GM12878 (cell line): Measurements from ENCODE around the gene SLC35F6. TPM values are rescaled to one million over a fixed set of nuclear protein-coding genes. Genes with fewer than 3 reads are reported as not detected.

ENCODE experiments used
- ASH2L ChIP-seq: fragments of 300-600, 200-600 bp; sonication (generic); IDR thresholded peaks from 2 replicates; pipeline ENCODE4 v1.6.1; 2017; ENCODE audit warnings: low read depth, mild to moderate bottlenecking, borderline replicate concordance
- BCL11A ChIP-seq: IDR thresholded peaks from 2 replicates; pipeline ENCODE4 v1.6.1; 2011; ENCODE audit warnings: low read depth, low read length
- BHLHE40 ChIP-seq, 2 experiments: fragments of 450-650 bp in 1 of 2; IDR thresholded peaks; 2 replicates each; pipeline ENCODE4 v1.6.1; 2011 to 2017; ENCODE audit warnings: low read depth in 2 of 2, borderline replicate concordance in 1 of 2, improper control_type of control experiment in 1 of 2, low read length in 1 of 2, mild to moderate bottlenecking in 1 of 2
- BRCA1 ChIP-seq: IDR thresholded peaks from 2 replicates; pipeline ENCODE4 v1.6.1; 2011; ENCODE audit warnings: low read depth, low read length, improper control_type of control experiment
- CHD2 ChIP-seq: IDR thresholded peaks from 2 replicates; pipeline ENCODE4 v1.6.1; 2011; ENCODE audit warnings: low read depth, low read length, improper control_type of control experiment, borderline replicate concordance
- CREM ChIP-seq: IDR thresholded peaks from 2 replicates; pipeline ENCODE4 v1.6.1; 2014; ENCODE audit warnings: antibody characterized with exemption, low read depth
- EGR1 ChIP-seq, 2 experiments: IDR thresholded peaks; 1 replicate in 1 of 2; 2 replicates in 1 of 2; pipeline ENCODE4 v1.6.1; 2011 to 2012; ENCODE audit warnings: low read depth in 2 of 2, low read length in 2 of 2, borderline replicate concordance in 1 of 2, mild to moderate bottlenecking in 1 of 2, moderate library complexity in 1 of 2
- EP300 ChIP-seq, 2 experiments: fragments of 150-350 bp in 1 of 2; IDR thresholded peaks; 2 replicates each; pipeline ENCODE4 v1.6.1; 2011 to 2012; ENCODE audit warnings: low read depth in 2 of 2, low read length in 2 of 2, borderline replicate concordance in 1 of 2, improper control_type of control experiment in 1 of 2, inconsistent platforms in 1 of 2; ENCODE audit not compliant: control insufficient read depth in 1 of 2
- GATAD2B ChIP-seq: fragments of 450-650 bp; conservative IDR thresholded peaks from 2 replicates; pipeline ENCODE4 v1.6.1; 2017; ENCODE audit warnings: low read depth, mild to moderate bottlenecking, moderate library complexity
- HCFC1 ChIP-seq: fragments of 150-350 bp; IDR thresholded peaks from 2 replicates; pipeline ENCODE4 v1.6.1; 2014; ENCODE audit warnings: low read length
- HSF1 ChIP-seq: fragments of 150-350 bp; IDR thresholded peaks from 2 replicates; pipeline ENCODE4 v1.6.1; 2014; ENCODE audit warnings: mild to moderate bottlenecking, low read depth, low read length
- IKZF1 ChIP-seq: fragments of 450-650 bp; conservative IDR thresholded peaks from 2 replicates; pipeline ENCODE4 v1.6.1; 2017; ENCODE audit warnings: antibody characterized with exemption, mild to moderate bottlenecking
- MXI1 ChIP-seq: fragments of 150-350 bp; IDR thresholded peaks from 2 replicates; pipeline ENCODE4 v1.6.1; 2011; ENCODE audit warnings: low read depth, mild to moderate bottlenecking, inconsistent platforms, low read length, improper control_type of control experiment
- MYC ChIP-seq: IDR thresholded peaks from 2 replicates; pipeline ENCODE4 v1.6.1; 2011; ENCODE audit warnings: mild to moderate bottlenecking, low read length, moderate library complexity, inconsistent platforms; ENCODE audit not compliant: insufficient read depth, insufficient replicate concordance, insufficient read length, severe bottlenecking
- NFYA ChIP-seq: IDR thresholded peaks from 2 replicates; pipeline ENCODE4 v1.6.1; 2011; ENCODE audit warnings: low read depth, mild to moderate bottlenecking, low read length, improper control_type of control experiment, borderline replicate concordance
- NR2F1 ChIP-seq: fragments of 450-650 bp; conservative IDR thresholded peaks from 2 replicates; pipeline ENCODE4 v1.6.1; 2017; ENCODE audit warnings: mild to moderate bottlenecking
- NRF1 ChIP-seq: conservative IDR thresholded peaks from 2 replicates; pipeline ENCODE4 v1.6.1; 2011; ENCODE audit warnings: mild to moderate bottlenecking, low read depth, low read length, improper control_type of control experiment
- POLR2AphosphoS5 ChIP-seq: IDR thresholded peaks from 2 replicates; pipeline ENCODE4 v1.6.1; 2011; ENCODE audit warnings: mild to moderate bottlenecking, low read length, inconsistent platforms
- STAT1 ChIP-seq: fragments of 450-650 bp; conservative IDR thresholded peaks from 2 replicates; pipeline ENCODE4 v1.6.1; 2014; ENCODE audit warnings: antibody characterized with exemption, mild to moderate bottlenecking
- SUPT20H ChIP-seq: IDR thresholded peaks from 2 replicates; pipeline ENCODE4 v1.6.1; 2011; ENCODE audit warnings: low read depth, mild to moderate bottlenecking, low read length, moderate library complexity, borderline replicate concordance; ENCODE audit not compliant: control insufficient read depth
- TCF7 ChIP-seq: IDR thresholded peaks from 2 replicates; pipeline ENCODE4 v1.6.1; 2014; ENCODE audit warnings: antibody characterized with exemption, borderline replicate concordance
- WRNIP1 ChIP-seq: IDR thresholded peaks from 2 replicates; pipeline ENCODE4 v1.6.1; 2011; ENCODE audit warnings: low read depth, low read length, improper control_type of control experiment, borderline replicate concordance
- ZBED1 ChIP-seq: IDR thresholded peaks from 2 replicates; pipeline ENCODE4 v1.6.1; 2016; ENCODE audit warnings: borderline replicate concordance
- ZNF217 ChIP-seq: fragments of 450-650 bp; IDR thresholded peaks from 2 replicates; pipeline ENCODE4 v1.6.1; 2017; ENCODE audit warnings: antibody characterized with exemption, mild to moderate bottlenecking
- polyA plus RNA-seq, 11 experiments: library from polyadenylated mRNA; depleted of rRNA in 4 of 11; unstranded in 6 of 11; stranded (reverse) in 5 of 11; fragments of >200 nt; fragmentation: Nextera tagmentation in 4 of 11; fragmentation: Illumina TruSeq in 1 of 11; extraction: Ambion mirVana in 4 of 11; extraction: Trizol in 1 of 11; gene quantifications; 1 replicate in 1 of 11; 2 replicates in 10 of 11; pipeline versions ENCODE4 v1.2.1 to v1.2.3, GENCODE V29; 2011 to 2016; ENCODE audit warnings: inconsistent platforms in 2 of 11, missing spikeins in 2 of 11, low read depth in 1 of 11
- total RNA-seq, 4 experiments: library from RNA; depleted of rRNA in 3 of 4; stranded (reverse); fragments of >200 nt in 3 of 4; fragmentation: Illumina TruSeq in 1 of 4; extraction: Trizol in 1 of 4; gene quantifications; 2 replicates each; pipeline versions ENCODE4 v1.2.1 to v1.2.3, GENCODE V29; 2013 to 2021
- TF ChIP-seq, protein P1 (sequence below): fragments of 450-650 bp; IDR thresholded peaks from 2 replicates; pipeline ENCODE4 v1.6.1; 2017; ENCODE audit warnings: mild to moderate bottlenecking, low read depth, inconsistent platforms; ENCODE audit not compliant: poor library complexity, severe bottlenecking

Gene SLC35F6
- total and polyA plus RNA-seq, 10 of the 15 experiments (the other 5 are each of a cell fraction or from before 2014, with no cell fraction given) = 4.0 to 10.5 (median 8.0) TPM

- 0 out of 2 replicates have a peak, but pooled peaks have one; percentile 7 for TF ChIP-seq NRF1
- TF ChIP-seq NR2F1 = 0 out of 2 replicates have a peak, but pooled peaks have one; percentile 42
- TF ChIP-seq CREM = no peak
- TF ChIP-seq ZBED1 = no peak
- peak; percentile 60 for TF ChIP-seq IKZF1
- no peak; the same call in 1 of the 2 replicates for TF ChIP-seq MXI1
- no peak for TF ChIP-seq HCFC1
- no peak for TF ChIP-seq TCF7
- no peak for TF ChIP-seq BCL11A
- TF ChIP-seq HSF1 = no peak
- TF ChIP-seq, protein P1, sequence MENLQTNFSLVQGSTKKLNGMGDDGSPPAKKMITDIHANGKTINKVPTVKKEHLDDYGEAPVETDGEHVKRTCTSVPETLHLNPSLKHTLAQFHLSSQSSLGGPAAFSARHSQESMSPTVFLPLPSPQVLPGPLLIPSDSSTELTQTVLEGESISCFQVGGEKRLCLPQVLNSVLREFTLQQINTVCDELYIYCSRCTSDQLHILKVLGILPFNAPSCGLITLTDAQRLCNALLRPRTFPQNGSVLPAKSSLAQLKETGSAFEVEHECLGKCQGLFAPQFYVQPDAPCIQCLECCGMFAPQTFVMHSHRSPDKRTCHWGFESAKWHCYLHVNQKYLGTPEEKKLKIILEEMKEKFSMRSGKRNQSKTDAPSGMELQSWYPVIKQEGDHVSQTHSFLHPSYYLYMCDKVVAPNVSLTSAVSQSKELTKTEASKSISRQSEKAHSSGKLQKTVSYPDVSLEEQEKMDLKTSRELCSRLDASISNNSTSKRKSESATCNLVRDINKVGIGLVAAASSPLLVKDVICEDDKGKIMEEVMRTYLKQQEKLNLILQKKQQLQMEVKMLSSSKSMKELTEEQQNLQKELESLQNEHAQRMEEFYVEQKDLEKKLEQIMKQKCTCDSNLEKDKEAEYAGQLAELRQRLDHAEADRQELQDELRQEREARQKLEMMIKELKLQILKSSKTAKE = no peak
- no peak for TF ChIP-seq ZNF217
- TF ChIP-seq NFYA = no peak
- TF ChIP-seq MYC = no peak
- TF ChIP-seq POLR2AphosphoS5 = peak; percentile 79; the same call in 1 of the 2 replicates
- 0 out of 2 replicates have a peak, but pooled peaks have one; percentile 48 for TF ChIP-seq STAT1
- TF ChIP-seq GATAD2B = peak; percentile 86; the same call in 1 of the 2 replicates
- TF ChIP-seq EGR1 (IDR thresholded peaks at IDR 0.05; ENCODE audit: borderline replicate concordance in 1 of 2, low read depth in 2 of 2, low read length in 2 of 2) = peak in 1 of 2 experiments; percentile 50; a peak in 1 of 3 replicates
- no peak for TF ChIP-seq BRCA1
- TF ChIP-seq WRNIP1 = no peak
- TF ChIP-seq EP300 (IDR thresholded peaks at IDR 0.05; ENCODE audit: borderline replicate concordance in 1 of 2, control insufficient read depth in 1 of 2, low read depth in 2 of 2, low read length in 2 of 2) = 0 out of 4 replicates have a peak, but pooled peaks of 1 of the 2 experiments have one; percentile 19
- no peak for TF ChIP-seq SUPT20H
- no peak for TF ChIP-seq ASH2L
- TF ChIP-seq CHD2 = 0 out of 2 replicates have a peak, but pooled peaks have one; percentile 39
- peak; percentile 82 to 98 for TF ChIP-seq BHLHE40 (IDR thresholded peaks at IDR 0.05; ENCODE audit: borderline replicate concordance in 1 of 2, low read depth in 2 of 2, low read length in 1 of 2)
These were observed at the start of gene SLC35F6 (continued) for GRCh38 chr2:26764078-26764887.
